Activated CD4-positive, alpha-beta T cell treated with anti-CD3 and anti-CD28 coated beads for 48 hours (primary cell): ENCODE results near the gene GRID1.

Source experiments
- DNase-seq: peaks from one replicate; pipeline ENCODE4 v3.0.0-alpha.2; 2020

Gene GRID1

DNA sequence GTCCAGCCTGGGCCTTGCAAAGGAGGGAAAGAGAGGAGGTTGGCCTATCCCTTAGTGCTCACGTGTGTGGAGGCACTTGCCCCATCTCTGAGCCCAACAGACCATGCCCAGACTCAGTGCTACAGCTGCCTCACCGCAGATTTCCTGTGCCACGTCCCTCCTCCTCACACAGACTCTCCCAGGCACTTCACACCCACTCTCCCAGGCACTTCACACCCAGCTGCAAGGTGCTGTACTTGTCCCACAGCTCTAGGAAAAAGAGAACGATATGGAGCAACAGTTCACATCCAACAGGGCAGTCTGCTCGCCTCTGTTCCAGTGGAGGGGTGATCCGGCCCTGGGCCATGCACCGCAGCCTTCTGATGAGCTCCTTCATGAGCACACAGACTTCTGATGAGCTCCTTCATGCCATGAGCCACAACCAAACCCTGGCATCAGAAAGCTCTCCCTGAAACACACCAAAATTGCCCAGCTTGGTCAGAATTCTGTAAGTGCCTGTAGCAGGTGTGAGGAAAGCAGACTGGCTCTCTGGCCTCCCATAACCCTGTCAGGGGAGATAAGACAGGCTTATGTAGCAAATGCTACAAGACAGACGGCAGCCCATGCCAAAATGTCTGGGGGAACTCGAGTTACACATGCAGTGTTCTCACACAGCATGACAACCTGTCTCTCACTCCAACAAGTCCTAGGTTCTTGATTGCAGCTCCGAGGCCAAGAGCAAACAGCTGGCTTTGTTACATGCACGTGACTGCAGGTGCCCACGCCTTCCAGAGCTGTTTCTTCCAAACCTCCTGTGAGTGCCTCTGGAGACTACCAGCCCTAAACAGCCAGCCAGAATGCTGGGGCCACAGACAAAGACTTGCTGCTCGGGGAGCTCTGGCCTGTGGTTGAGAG lies 348.5 kb downstream of the GRID1 start:
- DNase-seq = no peak

DNA sequence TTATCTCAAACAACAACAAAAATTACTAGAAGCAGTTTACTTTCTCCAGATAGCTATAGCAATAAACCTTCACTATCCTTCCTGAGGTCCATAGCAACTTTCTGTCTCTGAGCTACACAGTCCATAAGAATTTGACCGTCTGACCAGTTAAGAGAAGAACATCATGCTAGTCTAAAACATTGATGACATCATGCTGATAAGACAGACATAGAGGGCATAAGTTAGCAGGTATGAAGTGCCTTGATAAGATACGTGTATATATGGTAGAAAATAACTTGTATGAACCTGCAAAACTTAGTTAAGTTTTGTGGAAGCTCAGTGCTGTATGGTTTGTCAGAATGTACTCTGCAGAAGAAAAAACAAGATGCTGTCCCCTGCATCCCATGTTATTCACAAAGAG lies 353.0 kb downstream of the GRID1 start:
- no peak for DNase-seq

DNA sequence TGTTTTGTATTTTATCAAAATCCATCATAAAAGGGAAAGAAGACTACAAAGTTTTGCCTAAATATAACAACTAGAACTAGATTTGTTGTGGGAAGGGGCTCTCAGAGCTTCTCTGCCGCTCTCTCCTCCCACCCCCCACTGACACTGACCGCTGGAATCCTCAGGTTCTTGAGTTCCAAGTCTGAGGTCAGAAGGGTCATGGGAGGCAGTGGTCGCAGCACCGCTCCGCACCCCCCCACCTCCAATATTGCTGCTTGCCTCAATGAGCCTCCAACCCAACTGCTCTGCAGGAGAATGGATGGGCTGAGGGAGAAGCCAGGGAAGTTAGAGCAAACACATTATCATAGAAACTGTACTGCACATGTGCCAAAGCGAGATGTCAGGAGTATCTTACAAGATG lies 359.4 kb downstream of the GRID1 start:
- DNase-seq = no peak

DNA sequence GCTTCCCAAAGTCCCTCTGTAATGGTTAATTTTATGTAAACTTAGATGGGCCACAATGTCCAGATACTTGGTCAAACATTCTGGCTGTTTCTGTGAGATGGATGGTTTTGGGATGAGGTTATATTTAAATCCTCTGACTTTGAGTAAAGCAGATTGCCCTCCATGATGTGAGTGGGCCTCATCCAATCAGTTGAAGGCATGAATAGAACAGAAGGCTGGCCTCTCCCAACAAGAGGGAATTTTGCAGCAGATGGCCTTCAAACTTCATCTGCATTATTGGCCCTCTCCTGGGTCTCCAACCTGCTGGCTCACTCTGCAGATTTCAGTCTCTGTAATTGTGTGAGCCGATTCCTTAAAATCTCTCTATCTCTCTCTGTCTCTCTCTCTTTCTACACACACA lies 362.3 kb downstream of the GRID1 start:
- no peak for DNase-seq

DNA sequence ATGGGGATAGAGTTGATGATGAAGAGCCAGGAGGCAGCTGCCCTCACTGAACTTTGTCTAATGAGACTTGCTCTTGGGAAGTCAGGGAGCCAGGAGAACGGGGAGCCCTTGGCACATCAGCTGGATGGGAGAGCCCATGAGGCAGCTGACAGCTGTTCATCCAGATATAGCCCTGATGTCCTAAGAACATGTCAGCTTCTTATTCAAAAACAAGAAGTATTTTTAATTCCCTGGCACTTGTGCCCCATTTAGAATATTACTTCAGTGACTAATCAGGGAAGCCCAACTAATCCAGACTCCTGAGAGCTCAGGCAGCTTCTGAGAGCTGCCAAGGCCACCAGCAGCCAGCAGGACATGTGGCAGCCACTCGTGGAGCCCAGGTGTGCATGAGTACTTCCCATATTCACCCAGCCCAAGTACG lies 363.4 kb downstream of the GRID1 start:
- no peak for DNase-seq

DNA sequence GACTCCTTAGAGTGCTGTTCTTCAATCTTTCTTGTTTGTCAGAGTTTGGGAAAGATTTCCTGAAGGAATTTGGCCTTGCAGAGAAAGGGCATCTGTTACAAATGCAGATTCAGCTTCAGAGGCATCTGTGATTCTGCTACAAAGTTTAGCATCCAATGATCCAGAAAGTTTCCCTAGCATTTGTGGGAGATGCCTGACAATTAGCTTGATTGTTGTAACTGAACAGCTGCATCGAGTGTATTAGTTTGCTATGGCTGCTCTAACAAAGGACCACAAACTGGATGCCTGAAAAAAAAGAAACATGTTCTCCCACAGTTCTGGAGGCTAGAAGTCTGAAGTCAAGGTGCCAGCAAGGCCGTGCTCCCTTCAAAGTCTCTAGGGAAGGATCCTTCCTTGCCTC lies 365.1 kb downstream of the GRID1 start:
- DNase-seq = no peak

DNA sequence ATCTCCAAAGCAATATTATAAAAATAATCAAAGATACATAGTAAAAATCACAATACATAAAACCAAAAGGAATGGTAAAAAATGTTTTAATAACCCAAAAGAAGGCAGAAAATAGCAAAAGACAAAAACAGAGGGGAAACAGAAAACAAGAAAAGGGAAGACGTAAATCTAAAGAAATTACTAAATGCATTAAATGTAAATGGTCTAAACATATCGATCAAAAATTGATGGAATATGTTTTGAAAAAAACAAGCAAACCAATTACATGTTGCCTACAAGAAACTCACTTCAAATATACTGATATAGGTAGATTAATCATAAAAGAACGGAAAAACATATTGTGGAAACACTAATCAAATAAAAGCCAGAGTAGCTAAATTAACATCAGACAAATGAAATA lies 369.1 kb downstream of the GRID1 start:
- DNase-seq = no peak

DNA sequence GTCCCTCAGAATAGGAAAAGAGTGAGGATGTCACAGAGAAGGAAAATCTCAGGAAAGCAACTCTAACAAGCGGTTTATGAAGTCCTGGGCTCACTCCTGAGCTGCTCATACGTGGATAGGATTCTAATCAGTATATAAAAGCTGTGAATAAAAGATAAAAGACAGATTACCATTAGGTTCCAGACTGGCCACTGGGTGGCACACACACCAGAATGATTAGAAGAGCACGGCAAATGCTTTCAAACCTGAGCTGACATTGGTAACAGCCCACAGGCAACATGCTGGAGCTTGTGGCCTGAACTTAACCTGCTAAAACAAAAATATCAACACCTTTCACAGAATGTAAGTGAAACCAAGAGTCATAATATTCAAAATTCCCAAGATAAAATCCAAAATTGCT lies 370.8 kb downstream of the GRID1 start:
- DNase-seq = peak; percentile 36

DNA sequence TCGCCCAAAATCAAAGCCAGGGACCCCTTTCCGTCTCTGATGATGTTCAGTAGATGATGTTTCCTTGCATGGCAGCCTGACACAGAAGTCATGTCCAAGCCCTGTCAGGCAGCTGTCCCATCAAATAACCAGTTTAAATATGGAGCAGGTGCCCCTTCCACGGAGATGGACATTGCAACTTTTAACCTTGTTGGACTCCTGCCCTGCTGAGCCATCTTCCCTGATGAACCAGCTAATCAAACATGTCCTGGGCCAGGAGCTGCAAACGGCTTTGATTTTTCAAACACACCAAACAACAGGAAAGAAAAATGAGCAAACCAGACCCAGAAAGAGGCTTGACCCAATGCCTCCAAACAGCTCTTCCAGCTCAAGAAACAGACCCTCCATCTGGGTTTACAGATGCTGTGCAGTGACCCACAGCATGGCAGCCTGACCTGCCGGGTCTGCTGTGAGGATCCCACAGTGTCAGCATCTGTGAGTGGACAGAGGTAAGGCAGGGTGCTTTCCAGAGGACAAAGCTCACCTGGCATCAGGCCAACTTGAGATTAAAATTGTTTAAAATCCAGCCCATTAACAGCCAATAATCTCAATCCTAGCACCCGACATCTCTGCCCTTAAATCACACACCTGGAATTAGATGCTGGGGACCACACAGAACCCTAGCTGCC lies 372.6 kb downstream of the GRID1 start:
- DNase-seq = no peak

DNA sequence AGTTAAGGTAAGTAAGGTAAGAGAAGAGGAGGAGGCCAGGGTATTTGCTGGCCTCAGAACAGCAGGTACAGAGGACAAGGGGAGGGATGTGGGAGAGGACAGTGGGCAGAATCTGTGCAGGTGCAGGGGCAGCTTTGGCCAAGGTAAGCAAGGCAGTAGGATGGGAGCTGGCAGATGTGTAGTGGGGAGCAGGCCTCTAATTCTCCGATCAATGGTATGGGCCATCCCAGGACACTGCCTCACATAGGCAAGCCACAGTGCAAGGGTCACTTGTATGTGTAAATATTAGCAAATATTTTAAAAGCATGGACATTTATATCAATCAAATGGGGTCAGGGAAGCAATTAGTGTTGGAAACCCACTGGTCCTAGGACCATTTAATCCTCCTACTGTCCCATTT lies 373.5 kb downstream of the GRID1 start:
- no peak for DNase-seq

DNA sequence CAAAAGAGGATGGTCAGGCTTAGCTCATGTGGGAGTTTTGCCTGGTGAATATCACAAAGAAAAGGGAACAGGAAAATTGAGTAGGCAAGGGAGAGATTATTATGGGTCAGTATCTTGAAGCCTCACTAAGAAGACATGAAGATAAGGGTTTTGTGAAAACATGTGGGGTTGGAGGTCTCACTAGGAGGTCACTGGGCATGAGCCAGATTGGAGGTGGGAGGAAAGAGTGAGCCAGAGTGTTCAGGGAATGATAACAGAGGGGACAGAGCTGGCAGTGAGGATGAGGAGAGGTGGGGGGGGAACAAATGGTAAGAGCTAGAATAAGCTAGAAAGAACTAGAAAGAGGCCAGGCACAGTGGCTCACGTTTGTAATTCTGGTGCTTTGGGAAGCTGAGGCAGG lies 374.3 kb downstream of the GRID1 start:
- no peak for DNase-seq

DNA sequence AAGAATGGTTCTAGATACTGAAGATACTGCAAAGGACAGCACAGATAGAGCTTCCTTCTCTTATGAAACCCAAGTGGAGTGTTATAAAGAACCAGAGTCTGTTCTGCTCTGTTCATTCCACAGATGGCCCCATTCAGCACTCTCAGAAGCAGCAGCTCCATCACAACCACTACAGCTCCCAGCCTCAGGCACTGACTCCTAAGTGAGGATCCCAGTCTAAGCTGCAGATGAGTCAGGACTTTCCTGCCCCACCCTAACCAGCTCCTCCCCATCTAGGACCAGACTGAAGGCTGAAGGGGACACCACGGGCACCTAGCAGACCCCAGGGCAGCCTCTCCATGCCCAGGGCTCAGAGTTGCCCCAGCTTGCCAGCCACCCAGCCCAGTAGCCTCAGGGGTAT lies 379.8 kb downstream of the GRID1 start:
- no peak for DNase-seq

DNA sequence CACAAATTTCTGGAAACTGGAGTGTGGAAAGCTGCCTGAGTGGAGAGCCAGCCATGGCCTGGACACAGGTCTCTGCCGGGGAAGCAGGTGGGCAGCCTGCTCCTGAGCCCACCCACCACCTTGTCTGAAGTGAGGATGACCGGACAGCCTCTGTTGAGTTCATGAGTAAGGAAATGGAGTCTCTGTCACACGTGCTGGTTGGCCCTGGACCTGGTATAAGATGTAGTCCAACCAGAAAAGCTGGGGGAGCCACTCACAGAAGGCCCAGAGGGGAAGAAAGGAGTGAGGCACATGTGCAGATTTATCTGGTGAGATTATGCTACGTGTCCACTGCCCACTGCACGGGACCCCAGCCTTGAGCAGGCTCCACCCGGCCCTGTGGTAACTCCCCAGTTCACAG lies 383.5 kb downstream of the GRID1 start:
- no peak for DNase-seq

DNA sequence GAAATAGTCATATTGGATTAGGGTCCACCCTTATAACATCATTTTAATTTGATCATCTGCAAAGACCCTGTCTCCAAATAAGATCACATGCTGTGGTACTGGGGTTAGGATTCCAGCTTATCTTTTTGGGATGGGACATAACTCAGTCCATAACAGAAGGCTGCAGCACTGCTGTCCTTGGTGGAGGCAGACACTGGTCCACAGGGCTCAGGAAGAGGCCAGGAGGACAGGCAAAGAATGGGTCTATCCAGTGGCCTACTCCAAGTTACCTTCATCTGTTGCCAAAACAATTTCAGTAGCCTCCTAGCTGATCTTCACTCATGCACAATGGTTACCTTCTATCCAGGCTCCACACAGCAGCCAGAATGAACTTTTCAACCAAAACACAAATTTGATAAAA lies 387.0 kb downstream of the GRID1 start:
- no peak for DNase-seq

DNA sequence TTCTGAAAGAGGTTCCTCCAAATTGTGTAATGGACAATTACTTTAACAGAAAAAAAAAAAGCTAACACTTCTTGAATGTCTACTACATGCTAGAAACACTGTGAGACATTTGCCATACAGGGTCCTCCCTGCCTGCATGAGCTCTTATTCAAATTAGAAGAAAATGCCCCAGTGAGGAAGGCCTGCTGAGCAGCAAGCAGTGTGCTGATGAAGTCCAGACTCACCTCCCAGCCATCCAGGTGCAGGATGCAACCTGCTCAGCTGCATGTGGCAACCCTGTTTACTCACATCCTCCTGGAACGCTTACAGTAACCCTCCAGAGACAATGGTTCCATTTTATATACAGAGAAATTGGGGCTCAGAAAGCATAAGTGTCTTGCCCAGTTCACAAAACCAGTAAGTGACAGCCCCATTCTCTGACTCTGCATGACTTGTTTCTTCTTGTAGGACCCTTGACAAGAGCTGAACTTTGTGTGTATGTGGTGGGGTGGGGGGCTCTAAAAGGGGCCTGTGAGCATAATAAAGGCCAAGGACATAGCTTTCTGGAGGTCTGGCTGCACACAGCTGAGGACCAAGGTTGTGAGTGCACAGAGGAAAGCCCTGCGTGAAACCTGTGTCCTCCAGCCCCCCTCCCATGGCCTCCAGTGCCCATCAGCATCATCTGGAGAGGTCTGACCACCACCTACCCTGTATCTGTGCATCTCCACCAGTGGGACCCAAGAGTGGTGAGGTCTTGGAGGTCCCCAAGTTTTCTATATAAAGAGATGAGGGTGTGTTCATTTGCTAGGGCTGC lies 387.8 kb downstream of the GRID1 start:
- DNase-seq = no peak

DNA sequence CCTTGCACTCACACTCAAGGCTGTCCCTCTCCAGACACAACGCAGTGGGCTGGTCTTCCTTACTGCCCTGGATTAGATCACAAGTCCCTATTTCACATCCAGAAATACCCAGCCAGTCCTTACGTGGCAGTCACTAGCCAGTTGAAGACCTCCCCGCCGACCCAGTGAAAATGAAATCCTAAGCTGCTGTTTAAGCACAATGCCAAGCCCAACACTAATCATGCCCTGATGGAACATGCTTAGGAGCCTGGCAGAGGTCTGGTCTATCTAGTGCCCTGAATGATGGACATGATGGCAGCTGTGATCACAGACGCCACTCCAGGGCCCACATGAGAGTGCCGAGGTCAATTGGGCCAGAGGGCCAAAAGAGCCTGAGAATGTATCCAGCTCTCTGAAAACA lies 389.0 kb downstream of the GRID1 start:
- DNase-seq = no peak

DNA sequence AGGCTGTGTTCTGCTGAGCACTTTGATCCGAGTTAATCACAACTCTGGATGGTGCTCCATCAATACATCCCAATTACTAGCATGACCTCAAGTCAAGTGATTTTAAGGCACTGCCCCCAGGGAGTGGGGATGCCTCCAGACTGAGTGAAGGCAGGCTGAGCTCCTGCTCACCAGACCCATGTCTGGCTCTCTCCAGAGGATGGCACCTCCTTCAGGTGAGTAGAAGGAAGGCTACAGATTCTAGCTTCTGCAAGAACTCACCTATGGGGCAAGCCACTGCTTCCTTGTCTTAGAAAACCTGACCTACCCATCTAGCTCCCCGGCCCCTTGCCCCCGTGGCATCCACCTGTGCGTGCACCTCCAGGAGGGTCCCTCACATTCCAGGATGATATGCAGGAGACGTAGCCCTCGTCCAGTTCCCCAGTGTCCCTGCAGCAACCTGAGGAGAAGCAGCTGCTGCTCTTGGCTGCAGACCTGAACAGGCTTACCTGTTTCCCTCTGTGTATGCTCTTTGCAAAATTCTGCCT lies 390.3 kb downstream of the GRID1 start:
- DNase-seq = no peak

DNA sequence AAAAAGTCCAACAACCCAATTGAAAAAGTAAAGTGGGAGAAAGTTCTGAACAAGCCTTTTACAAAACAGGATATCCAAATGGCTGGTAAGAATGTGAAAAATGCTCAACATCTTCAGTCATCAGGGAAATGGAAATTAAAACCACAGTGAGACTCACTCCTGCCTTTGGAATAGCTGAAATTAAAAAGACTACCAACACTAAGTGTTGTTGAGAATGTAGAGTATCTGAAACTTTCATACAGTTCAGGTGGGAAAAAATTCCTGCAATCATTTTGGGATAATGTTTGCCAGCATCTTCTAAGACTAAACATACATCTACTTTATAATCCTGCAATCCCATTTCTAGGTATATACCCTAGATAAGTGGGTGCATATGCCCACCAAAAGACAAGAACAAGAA lies 395.1 kb downstream of the GRID1 start:
- no peak for DNase-seq

DNA sequence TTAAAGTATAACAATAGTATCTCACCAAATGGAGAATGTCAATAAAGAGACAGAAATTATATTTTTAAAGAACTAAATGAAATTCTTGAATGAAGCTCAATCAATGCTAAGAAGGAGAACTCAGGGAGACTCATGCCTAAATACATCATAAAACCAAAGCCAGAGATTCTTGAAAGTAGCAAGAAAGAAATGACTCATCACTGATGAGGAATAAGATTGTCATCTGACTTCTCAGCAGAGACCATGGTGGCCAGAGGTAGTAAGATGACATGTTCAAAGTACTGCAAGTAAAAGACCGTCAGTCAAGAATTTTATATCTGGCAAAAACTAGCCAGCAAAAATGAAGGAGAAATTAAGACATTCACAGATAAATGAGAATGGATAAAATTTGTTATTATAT lies 399.0 kb downstream of the GRID1 start:
- no peak for DNase-seq

DNA sequence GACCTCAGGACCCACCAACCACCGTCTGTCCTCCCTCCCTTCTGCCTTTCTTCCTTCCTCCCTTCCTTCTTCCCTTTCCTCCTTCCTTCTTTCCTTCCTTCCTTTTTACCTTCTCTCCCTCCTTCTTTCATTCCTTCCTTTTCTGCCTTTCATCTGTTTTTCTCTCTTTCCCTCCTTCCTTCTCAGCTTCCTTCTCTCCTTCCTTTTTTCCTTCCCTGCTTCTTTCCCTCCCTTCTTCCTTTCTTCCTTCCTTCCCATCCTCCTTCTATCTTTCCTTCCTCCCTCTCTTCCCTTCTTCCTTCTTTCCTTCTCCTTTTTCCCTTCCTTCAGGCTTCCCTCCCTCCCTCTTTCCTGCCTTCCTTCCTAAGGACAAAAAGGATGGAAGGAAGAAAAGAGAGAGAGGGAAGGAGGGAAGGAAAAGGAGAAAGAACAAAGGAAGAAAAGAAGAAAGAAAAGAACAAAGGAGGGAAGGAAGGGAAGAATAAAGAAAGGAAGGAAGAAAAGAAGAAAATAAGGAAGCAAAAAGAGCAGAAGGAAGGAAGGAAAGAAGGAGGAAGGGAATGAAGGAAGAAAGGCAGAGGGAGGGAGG lies 405.0 kb downstream of the GRID1 start:
- DNase-seq = no peak

DNA sequence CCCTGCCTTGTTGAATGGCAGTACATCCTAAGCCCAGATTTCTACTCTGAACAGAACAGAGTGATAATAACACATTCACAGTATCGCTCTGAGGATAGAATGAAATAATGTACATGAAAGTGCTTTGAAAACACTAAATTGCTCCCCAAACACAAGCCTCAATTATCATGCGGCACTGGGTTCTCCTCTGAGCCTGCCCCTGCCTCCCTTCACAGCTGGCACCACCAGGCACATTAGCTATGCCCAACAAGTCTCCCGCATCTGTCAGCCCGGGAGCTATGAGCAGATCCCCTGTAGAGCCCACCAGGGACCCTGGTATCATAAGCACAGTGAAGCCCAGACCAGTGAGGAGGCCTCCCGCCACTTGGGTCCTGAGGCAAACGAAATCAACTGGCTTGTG lies 405.5 kb downstream of the GRID1 start:
- no peak for DNase-seq

DNA sequence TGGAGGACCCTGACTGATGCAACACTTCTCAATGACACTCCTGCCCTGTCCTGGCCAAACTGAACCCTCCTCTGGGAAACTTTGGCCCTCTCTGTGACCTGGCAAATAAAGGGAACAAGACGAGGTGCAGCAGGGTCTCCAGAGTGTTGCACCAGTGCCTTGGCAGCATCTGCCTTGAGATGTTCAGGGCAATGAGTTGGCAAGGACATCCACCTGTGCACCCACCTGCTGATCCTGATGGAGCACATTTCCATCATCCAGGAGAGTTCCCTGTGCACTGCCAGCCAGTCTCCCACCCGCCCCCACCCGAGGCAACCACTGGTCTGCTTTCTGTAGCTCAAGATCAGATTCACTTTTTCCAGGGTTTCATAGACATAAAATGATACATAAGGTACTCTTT lies 407.4 kb downstream of the GRID1 start:
- DNase-seq = no peak

DNA sequence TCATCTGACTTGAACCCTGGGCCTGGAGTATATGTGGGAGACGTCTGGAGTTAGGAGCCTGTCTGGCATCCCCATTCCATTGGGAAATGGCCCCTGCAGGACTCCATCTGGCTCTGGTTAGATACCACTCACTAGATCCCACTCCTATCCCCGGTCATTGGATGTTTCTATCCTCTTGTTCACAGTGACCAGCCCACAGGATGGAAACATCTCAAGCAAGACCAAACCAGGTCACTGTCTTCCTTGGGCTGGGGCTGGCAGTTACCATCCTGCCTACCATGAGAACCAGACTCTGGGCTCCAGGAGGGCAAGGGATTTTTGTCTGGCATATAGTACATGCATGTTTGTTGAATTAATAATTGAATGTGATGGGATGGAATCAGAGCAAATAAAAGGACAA lies 415.7 kb downstream of the GRID1 start:
- DNase-seq = no peak
